HK-2 (cell line): ENCODE results near the gene GARS1.
"Not testable (repeated sequence)": the region's sequence is repeated elsewhere in the genome, so short reads cannot be mapped to it uniquely, and the experiment has no call there.

Experiments used
- DNase-seq: peaks from one replicate; pipeline ENCODE4 v3.0.0-alpha.2; 2018; ENCODE audit not compliant: unreplicated experiment

GARS1 gene

DNA sequence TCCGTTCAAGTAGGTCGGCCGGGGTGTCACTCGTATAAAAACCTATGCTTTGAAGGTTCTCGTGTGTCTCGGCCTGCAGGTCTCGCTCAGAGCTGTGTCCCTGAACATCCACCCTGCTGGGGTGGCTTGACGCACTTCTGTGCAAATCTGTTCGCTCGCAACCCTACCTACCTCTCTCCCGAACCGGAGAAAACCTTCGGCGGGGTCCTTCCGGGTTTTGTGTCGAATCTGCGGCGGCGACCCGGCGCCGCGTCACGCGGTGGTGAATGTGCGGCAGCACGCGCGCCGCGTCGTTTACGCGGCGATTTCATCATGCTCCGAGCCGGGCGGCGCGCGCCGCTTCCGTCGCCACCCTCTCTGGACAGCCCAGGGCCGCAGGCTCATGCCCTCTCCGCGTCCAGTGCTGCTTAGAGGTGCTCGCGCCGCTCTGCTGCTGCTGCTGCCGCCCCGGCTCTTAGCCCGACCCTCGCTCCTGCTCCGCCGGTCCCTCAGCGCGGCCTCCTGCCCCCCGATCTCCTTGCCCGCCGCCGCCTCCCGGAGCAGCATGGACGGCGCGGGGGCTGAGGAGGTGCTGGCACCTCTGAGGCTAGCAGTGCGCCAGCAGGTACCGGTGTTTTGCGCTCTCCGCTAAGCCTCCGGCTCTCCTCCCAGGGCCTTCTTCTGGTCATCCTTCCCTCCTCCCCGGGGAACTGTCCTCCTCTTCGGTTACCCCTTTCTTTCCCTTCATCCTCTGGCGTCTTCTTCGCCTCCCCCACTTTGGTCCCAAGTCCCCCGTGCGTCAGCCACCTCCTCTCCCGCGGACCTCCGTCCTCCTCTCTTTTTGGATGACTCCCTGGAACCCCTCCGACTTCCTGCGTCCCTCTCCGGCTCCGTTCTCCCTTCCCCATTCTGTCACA is at the start of gene GARS1:
TSS of gene GARS1 (plus strand) at position 339 of the 896 bp plus-strand sequence. CDS start at position 383, 44 bp downstream.
- DNase-seq: peak; percentile 87

DNA sequence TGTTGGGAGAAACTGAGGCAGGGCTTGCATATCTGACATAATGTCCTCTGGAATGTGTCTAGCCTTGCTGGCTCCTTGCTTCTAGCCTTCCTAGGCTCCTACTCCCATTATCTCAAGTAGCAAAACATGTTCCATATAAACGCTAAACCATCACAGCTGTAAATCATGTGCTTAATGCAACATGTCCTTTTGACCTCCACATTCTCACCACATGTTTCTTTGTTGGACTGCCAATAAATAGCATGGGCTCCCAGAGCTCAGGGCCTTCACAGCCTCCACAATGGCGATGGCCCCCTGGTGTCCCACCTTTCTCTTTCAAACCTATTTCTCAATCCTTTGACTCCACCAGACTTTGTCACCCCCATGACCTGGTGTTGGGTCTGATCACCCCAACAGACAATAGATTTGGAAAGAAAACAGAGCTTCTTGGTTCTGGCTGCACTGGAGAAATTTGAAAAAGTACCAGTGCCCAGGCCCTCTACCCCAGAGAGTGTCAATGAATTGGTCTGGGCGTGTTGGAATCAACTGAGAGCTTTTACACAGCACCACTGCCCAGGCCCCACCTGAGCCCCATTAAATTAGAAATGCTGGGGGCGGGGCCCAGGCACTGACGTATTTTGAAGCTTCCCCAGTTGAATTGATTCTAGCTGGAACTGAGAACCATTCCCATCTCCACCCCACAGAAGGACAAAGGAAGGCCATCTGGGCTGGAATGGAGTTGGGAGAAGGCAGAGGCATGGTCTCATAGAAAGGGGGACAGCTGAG is 48.7 kb upstream of the GARS1 start:
- no peak for DNase-seq

GRCh38 chr7:30546596-30546995 is 48.1 kb upstream of the GARS1 start:
- DNase-seq: no peak

DNA sequence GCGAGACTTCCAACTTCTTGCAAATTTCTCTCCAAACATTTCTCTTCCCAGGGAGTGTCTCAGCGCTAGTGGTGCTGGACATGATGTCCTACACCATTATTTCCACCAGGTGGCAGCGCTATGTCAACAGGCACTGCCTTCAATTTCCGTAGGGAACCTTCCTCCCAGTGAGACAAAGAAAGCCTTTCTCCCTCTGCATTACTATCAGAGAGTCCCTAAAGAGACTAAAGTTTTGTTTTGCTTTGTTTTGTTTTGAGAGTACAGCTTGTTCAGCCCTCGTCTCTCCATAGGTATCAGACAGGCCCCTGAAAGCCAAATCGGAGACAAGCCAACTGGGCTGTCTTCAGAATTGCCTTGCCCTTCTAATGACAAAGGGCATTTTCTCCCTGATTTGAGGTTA is 45.8 kb upstream of the GARS1 start:
- DNase-seq: peak; percentile 47

DNA sequence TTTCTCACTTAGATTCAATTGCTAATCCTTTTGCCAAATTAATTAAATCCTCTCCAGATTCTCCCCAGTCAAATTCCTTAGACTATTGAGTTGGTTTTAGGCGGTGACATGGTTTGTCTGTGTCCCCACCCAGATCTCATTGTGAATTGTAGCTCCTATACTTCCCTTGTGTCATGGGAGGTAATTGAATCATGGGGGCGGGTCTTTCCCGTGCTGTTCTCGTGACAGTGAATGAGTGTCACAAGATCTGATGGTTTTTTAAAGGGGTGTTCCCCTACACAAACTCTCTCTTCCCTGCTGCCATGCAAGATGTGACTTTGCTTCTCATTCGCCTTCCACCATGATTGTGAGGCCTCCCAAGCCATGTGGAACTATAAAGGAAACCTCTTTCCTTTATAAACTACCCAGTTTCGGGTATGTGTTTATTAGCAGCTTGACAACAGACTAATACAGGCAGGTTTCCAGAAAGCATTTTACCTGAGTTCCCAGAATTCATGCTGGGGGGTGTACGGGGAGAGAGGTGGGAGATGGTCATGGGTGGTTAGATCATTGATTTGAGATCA is 44.7 kb upstream of the GARS1 start:
- no peak for DNase-seq

DNA sequence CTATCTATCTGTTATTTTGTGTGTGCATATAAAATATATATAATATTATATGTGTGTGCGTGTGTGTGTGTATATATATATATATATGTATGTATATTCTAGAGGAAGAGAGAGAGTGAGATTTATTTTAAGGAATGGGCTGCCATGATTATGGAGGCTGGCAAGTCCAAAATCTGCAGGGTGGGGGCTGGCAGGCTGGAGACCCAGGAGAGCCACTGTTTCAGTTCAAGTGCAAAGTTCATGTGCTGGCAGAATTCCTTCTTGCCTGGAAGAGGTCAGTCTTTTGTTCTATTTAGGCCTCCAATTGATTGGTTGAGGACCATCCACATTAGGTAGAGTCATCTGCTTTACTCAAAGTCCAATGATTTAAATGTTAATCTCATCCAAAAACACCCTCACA is 42.3 kb upstream of the GARS1 start:
- DNase-seq: no peak

DNA sequence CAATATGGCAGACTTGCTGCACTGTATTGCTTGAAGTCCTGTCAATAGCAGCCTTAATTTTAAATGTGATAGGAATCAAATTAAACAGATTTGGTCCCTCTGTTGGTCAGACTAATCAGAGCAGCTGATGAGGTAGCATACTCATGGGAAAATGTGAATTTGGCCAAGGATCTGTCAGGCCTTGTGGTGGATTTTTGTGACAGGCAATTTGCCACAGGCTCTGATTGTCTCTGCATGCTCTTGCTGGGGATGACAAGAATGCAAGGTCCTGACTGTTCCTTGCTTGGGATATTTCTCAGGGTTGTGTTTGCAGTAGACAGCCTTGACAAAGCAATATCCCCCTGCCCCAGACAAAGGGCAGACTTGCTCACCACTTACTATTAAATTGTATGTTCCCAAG is 41.5 kb upstream of the GARS1 start:
- DNase-seq: no peak

GRCh38 chr7:30553546-30553945 is 41.1 kb upstream of the GARS1 start:
- DNase-seq: no peak

- DNase-seq: no peak
These were observed 39.2 kb upstream of the GARS1 start for GRCh38 chr7:30555525-30555924.

GRCh38 chr7:30556840-30557239 is 37.8 kb upstream of the GARS1 start:
- no peak for DNase-seq

DNA sequence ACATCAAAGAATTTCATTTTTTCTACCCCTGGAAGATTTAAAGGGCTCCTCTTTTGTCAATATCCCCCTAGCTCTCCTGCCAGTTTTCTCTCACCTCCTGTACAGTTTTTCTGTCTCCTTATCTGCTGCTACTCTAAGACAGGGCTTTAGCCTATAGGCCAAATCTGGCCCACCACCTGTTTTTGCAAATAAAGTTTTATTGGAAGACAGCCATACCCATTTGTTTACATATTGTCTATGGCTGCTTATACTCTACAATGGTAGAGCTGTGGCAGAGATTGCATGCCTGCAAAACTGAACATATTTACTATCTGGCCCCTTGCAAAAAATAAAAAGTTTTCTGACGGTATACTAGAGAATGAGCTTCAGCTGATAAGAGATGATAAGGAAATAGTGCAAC is 37.4 kb upstream of the GARS1 start:
- DNase-seq: no peak

DNA sequence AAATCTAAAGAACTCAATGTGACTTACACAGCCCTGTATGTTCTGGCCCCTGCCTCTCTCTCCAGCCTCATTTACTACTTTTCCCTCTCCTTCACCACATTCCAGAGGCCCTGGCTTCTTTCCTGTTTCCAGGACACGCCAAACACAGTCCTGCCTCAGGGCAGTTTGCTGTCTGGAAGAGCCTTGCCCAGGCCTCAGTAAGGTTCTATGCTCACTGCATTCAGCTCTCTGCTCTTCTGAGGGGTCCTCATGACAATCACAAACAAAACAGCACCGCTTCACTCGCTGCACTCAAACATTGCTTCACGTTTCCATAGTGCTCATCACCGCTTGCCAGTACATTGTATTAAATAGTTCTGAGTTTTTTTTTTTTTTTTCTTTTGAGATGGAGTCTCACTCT is 35.1 kb upstream of the GARS1 start:
- DNase-seq: no peak

DNA sequence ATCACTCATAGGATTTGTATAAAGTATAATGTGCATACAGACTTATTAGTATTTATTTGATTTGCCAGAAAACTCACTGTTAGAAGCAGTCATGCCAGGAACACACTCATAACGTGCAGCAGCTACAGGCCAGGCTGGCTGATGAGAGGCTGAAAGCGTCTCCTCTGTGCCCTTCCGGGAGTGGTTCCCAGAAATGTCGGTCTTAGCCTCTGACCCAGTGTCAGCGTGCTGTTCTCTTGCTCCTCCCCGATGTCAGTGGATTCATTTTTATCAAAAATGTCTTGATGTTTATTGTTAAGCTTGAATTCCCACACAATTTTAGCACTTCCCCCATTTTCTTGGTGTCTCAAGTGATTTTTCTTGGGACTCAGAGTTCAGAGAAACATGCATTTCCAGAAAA is 33.3 kb upstream of the GARS1 start:
- no peak for DNase-seq

DNA sequence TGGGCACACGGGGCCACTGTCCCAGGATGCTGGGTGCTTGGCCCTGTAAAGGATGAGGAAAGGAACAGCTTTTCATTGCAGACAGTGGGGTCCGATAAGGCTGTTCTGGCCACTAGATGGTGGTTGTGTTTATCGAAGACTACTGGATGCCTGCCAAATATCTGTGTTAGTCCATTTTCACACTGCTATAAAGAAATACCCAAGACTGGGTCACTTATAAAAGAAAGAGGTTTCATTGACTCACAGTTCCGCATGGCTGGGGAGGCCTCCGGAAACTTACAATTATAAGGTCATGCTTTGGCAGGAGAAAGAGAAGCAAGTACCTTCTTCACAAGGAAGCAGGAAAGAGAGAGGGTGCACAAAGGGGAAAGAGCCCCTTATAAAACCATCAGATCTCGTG is 32.2 kb upstream of the GARS1 start:
- DNase-seq: peak; percentile 13

DNA sequence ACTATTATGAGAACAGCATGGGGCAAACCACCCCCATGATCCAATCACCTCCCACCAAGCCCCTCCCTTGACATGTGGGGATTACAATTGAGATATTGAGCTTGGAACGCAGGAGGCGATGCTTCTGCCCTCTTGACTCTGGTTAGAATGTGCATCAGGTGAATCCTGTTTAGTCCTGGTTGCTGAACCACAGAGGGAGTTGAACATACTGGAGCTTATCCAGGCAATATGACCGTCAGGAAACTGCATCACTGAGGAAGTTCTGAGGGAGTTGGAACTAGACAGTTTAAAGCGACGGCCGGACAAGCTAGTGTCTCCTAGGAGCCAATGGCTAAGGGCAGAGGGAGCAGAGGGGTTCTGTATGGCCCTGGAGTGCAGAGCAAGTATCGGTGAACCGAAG is 31.8 kb upstream of the GARS1 start:
- DNase-seq: no peak

DNA sequence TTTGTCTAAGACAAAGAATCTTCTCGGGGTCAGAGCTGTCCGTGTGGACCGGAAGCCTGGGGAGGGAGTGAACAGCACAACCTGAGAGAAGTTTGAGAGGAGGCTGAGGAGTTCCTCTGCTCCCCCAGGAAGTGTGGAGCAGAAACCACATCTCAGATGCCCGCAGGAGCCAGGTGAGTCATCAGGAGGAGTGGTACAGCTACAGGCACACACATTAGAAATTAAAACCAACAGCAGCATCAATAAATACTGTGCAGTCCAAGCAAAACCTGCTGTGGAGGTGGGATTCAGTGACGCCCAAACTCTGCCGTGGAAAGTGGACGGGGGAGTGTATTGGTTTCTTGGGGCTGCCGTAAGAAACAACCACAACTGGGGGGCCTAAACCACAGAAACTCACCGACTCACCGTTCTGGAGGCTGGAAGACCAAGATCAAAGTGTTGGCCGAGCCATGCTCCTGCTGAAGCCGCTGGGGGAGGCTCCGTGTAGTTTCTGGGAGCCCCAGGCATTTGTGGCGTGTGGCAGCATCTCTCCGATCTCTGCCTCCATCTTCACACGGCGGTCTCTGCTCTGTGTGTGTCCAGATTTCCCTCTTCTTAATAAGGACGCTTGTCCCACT is 31.2 kb upstream of the GARS1 start:
- DNase-seq: peak; percentile 49

- DNase-seq: peak; percentile 79
These were observed 30.3 kb upstream of the GARS1 start for GRCh38 chr7:30564243-30564892.

- DNase-seq: no peak
These were observed 28.1 kb upstream of the GARS1 start for GRCh38 chr7:30566596-30566995.

DNA sequence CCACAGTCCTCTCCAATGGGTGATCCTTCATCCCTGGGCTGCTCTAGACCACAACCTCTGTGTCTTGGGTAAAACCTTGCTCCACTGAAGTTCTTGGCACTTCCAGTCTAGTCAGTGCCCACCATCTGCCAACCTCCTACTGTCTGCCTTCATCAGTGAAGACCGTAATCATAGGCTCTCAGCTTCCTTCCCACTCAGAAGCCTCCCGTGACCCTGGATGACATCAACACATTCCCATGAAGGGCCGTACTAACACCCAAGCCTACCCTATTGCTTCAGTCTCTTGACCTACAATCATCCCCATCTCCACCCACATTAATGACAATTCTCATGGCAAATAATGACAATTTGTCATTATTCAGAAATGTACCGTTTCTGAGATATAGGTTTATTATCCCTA is 27.6 kb upstream of the GARS1 start:
- DNase-seq: no peak

GRCh38 chr7:30570238-30570637 is 24.4 kb upstream of the GARS1 start:
- DNase-seq: not testable (repeated sequence)

GRCh38 chr7:30572212-30572841 is 22.4 kb upstream of the GARS1 start:
- DNase-seq: no peak
